Endometrium (tissue), 2 donors: ENCODE data around the gene GPR39.

ENCODE experiments used
- FAIRE-seq: peaks from 2 replicates; lab custom pipeline; 2012; peaks lifted over from hg19 to GRCh38; lab: Jason Lieb, UNC
- donor health status: control.
- donor health status: control.

Gene GPR39

GRCh38 chr2:132671151-132671835 lies 254.7 kb downstream of the GPR39 start:
- no peak for FAIRE-seq

DNA sequence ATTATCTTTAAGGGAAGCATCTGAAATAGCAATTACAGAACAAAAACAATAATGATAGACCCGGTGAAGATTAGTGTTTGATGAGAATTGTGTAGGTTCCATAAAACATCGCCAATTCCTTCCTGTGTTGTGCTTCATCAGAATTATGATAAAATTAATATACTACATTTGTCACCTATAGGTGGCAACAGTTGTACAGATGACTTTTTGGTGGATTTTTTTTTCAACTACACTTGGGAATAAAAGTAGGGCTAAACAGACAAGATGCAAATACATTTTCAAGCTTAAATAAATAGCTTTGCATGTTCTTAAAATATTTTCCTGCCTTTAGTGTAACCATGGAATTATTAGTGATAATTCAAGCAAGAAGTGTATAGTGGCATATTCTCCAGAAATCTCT lies 260.4 kb downstream of the GPR39 start:
- FAIRE-seq: no peak

DNA sequence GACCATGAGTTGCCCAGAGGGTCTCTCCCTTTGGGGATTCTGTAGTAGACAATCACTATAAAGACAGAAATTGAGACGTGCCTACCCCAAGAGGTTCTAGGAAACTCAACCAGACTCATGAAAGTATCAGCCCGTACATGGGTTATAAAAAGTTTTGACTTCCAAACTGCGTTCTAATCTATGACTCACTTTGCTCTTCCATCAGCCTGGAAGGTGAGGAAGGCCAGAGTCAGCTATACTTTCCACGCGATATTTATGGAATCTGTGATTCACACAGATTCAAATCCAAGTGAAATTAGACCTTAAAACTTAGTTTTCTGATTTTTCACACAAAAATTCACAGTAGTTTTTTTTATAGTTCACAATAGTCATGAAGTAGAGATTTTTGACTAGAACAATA lies 261.1 kb downstream of the GPR39 start:
- no peak for FAIRE-seq

- no peak for FAIRE-seq
These were observed 261.9 kb downstream of the GPR39 start for GRCh38 chr2:132678483-132678882.

- no peak for FAIRE-seq
These were observed 263.9 kb downstream of the GPR39 start for GRCh38 chr2:132680544-132680943.

- no peak for FAIRE-seq
These were observed 265.2 kb downstream of the GPR39 start for GRCh38 chr2:132681766-132682165.

GRCh38 chr2:132690664-132691303 lies 274.2 kb downstream of the GPR39 start:
- FAIRE-seq: no peak

DNA sequence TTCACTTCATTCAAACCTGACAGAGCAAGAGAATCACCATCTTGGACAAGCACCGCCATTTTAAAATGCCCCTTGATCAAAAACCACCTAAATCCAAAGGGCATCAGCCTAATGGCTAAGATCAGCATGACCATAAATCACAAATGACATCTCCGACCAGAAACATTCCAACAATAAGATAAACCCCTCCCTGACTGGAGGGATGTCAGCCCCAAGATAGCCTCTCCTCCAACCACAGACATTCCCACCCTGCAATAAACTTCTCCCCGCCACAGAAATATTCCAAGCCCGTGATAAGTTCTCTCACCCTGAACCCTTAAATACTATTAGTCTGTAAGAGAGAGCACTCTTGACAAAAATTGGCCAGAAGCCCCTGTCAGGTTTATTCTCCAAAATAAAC lies 275.0 kb downstream of the GPR39 start:
- FAIRE-seq: no peak

DNA sequence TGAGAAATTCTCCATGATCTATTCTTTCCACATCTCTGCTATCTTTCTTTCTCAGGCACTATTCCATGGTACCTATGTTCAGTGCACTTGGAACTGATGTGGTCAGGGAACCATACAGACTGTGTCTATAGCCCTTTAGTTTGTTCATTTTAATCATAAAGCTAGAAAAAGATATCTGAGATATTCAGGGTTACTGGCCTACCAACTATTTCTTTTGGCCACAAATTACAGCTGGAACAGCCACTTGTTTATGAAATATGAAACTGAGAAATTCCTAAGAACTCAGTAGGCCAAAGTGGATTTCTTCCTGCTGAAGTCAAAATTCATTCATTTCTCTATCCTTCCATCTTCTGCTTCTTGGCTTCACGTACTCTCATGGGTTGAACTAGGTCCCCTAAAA lies 276.2 kb downstream of the GPR39 start:
- no peak for FAIRE-seq
